Stimulated activated CD4-positive, alpha-beta T cell treated with anti-CD3 and anti-CD28 coated beads, Interleukin-4, amount 100 ng/mL, for 24 hours (primary cell): ENCODE data around the gene GNA15.

Experiments used
- DNase-seq: peaks from one replicate; pipeline ENCODE4 v3.0.0-alpha.2; 2020

Gene GNA15

GRCh38 chr19:3122512-3122870 lies 13.3 kb upstream of the GNA15 start:
- no peak for DNase-seq

- no peak for DNase-seq
Measured at GRCh38 chr19:3123088-3123721, 12.6 kb upstream of the GNA15 start.

- DNase-seq = no peak
Measured at GRCh38 chr19:3123956-3124355, 11.9 kb upstream of the GNA15 start.

GRCh38 chr19:3124630-3125029 lies 11.2 kb upstream of the GNA15 start:
- DNase-seq = no peak

GRCh38 chr19:3125900-3126524 lies 9.8 kb upstream of the GNA15 start:
- peak; percentile 79 for DNase-seq

- peak; percentile 39 for DNase-seq
Measured at GRCh38 chr19:3129112-3129511, 6.7 kb upstream of the GNA15 start.

GRCh38 chr19:3131168-3131567 lies 4.7 kb upstream of the GNA15 start:
- no peak for DNase-seq

- peak; percentile 84 for DNase-seq
Measured at GRCh38 chr19:3132971-3133792, 2.7 kb upstream of the GNA15 start.

- no peak for DNase-seq
Measured at GRCh38 chr19:3133793-3134116, 2.1 kb upstream of the GNA15 start.

- DNase-seq = no peak
Measured at GRCh38 chr19:3136684-3137055, 837 bp downstream of the GNA15 start.

GRCh38 chr19:3137119-3137518 lies 1.3 kb downstream of the GNA15 start:
- no peak for DNase-seq

GRCh38 chr19:3138268-3138667 lies 2.4 kb downstream of the GNA15 start:
- no peak for DNase-seq

- no peak for DNase-seq
Measured at GRCh38 chr19:3140667-3141038, 4.8 kb downstream of the GNA15 start.

- DNase-seq = peak; percentile 74
Measured at GRCh38 chr19:3142292-3142670, 6.4 kb downstream of the GNA15 start.

- no peak for DNase-seq
Measured at GRCh38 chr19:3142781-3143337, 7.0 kb downstream of the GNA15 start.

GRCh38 chr19:3145909-3146676 lies 10.3 kb downstream of the GNA15 start:
- DNase-seq = no peak

GRCh38 chr19:3146677-3147100 lies 10.9 kb downstream of the GNA15 start:
- DNase-seq = peak; percentile 75

- no peak for DNase-seq
Measured at GRCh38 chr19:3148503-3148902, 12.7 kb downstream of the GNA15 start.

GRCh38 chr19:3149089-3149488 lies 13.3 kb downstream of the GNA15 start:
- DNase-seq = no peak

- no peak for DNase-seq
Measured at GRCh38 chr19:3149526-3150505, 14.0 kb downstream of the GNA15 start.

GRCh38 chr19:3150739-3151329 lies 15.0 kb downstream of the GNA15 start:
- DNase-seq = no peak
